H1 (cell line): ENCODE measurements around the gene KRT37. TPM values are rescaled to one million over a fixed set of nuclear protein-coding genes. Genes with fewer than 3 reads are reported as not detected.

ENCODE experiments used
- CTCF ChIA-PET: fragments of 300-600 bp; sonication (Branson Sonifier 250); formaldehyde crosslinking; loops from one replicate; lab custom pipeline; 2021; ENCODE audit not compliant: partially characterized antibody; lab: Charles Lee
- POLR2A ChIA-PET: fragments of 300-600 bp; sonication (Branson Sonifier 250); formaldehyde crosslinking; loops from one replicate; lab custom pipeline; 2021; ENCODE audit warnings: inconsistent platforms; ENCODE audit not compliant: partially characterized antibody; lab: Charles Lee
- DNase-seq, 2 experiments: peaks; one replicate each; pipeline versions ENCODE4 v3.0.0 to v3.0.0-alpha.2; 2010 to 2022; ENCODE audit warnings: low spot score in 2 of 2, low read depth in 1 of 2, mixed read lengths in 1 of 2
- FAIRE-seq: peaks from 2 replicates; lab custom pipeline; 2011; peaks lifted over from hg19 to GRCh38; lab: Jason Lieb, UNC
- H2AFZ ChIP-seq: 2 replicates; pipeline ENCODE4 v1.8.1; 2012; ENCODE audit warnings: low read length, inconsistent platforms
- H2AK5ac ChIP-seq: 2 replicates; pipeline ENCODE4 v1.6.1; 2013; ENCODE audit warnings: low read depth, low read length
- H2BK120ac ChIP-seq: replicated peaks from 2 replicates; pipeline ENCODE3; 2013; ENCODE audit warnings: low read depth, low read length, inconsistent platforms
- H2BK12ac ChIP-seq: 2 replicates; pipeline ENCODE4 v1.6.1; 2013; ENCODE audit warnings: low read depth, low read length
- H2BK15ac ChIP-seq: 2 replicates; pipeline ENCODE4 v1.6.1; 2013; ENCODE audit warnings: low read length
- H2BK20ac ChIP-seq: 2 replicates; pipeline ENCODE4 v1.6.1; 2013; ENCODE audit warnings: low read length
- H2BK5ac ChIP-seq: 2 replicates; pipeline ENCODE4 v1.6.1; 2013; ENCODE audit warnings: low read depth, low read length
- H3K14ac ChIP-seq: 2 replicates; pipeline ENCODE4 v1.6.1; 2013; ENCODE audit warnings: inconsistent platforms; ENCODE audit not compliant: insufficient read length
- H3K18ac ChIP-seq: 2 replicates; pipeline ENCODE4 v1.6.1; 2013; ENCODE audit warnings: low read length; ENCODE audit errors: extremely low read depth
- H3K23ac ChIP-seq: 2 replicates; pipeline ENCODE4 v1.6.1; 2013; ENCODE audit warnings: inconsistent platforms; ENCODE audit not compliant: insufficient read length
- H3K23me2 ChIP-seq: 2 replicates; pipeline ENCODE4 v1.6.1; 2013; ENCODE audit warnings: low read depth, low read length
- H3K27ac ChIP-seq: 2 replicates; pipeline ENCODE4 v1.6.1; 2011; ENCODE audit warnings: low read depth, low read length, inconsistent platforms
- H3K27me3 ChIP-seq, 4 experiments: replicated peaks in 1 of 4; 1 replicate in 1 of 4; 2 replicates in 3 of 4; pipeline versions ENCODE4 v1.6.1 to v1.8.1; 2011 to 2013; ENCODE audit warnings: low read length in 3 of 4, mild to moderate bottlenecking in 3 of 4, inconsistent platforms in 2 of 4, mixed read lengths in 2 of 4, moderate library complexity in 1 of 4; ENCODE audit not compliant: control insufficient read depth in 3 of 4, insufficient read depth in 3 of 4; ENCODE audit errors: extremely low read depth in 1 of 4
- H3K36me3 ChIP-seq, 4 experiments: 2 replicates each; pipeline versions ENCODE4 v1.6.1 to v1.8.1; 2011 to 2013; ENCODE audit warnings: mild to moderate bottlenecking in 4 of 4, low read length in 3 of 4, moderate library complexity in 2 of 4, control low read depth in 1 of 4, inconsistent platforms in 1 of 4; ENCODE audit not compliant: insufficient read depth in 4 of 4, control insufficient read depth in 2 of 4
- H3K4ac ChIP-seq: replicated peaks from 2 replicates; pipeline ENCODE3; 2013; ENCODE audit warnings: low read length, low read depth, mixed read lengths, inconsistent platforms; ENCODE audit not compliant: insufficient read length
- H3K4me1 ChIP-seq, 4 experiments: replicated peaks in 1 of 4; 1 replicate in 1 of 4; 2 replicates in 3 of 4; pipeline versions ENCODE4 v1.6.1 to v1.8.1; 2011 to 2013; ENCODE audit warnings: low read length in 3 of 4, inconsistent platforms in 2 of 4, mixed read lengths in 1 of 4; ENCODE audit not compliant: insufficient read depth in 4 of 4, control insufficient read depth in 3 of 4
- H3K4me2 ChIP-seq, 2 experiments: 2 replicates each; pipeline versions ENCODE4 v1.6.1 to v1.8.1; 2011 to 2013; ENCODE audit warnings: low read depth in 2 of 2, low read length in 2 of 2, control low read depth in 1 of 2, inconsistent platforms in 1 of 2, mild to moderate bottlenecking in 1 of 2; ENCODE audit not compliant: insufficient read depth in 1 of 2
- H3K4me3 ChIP-seq, 4 experiments: fragments of 200-600, 300-600 bp in 1 of 4; sonication (generic), shearing (Covaris generic), sonication (Bioruptor Twin) in 1 of 4; 2 replicates each; pipeline versions ENCODE4 v1.5.1 to v1.8.1; 2011 to 2016; ENCODE audit warnings: low read length in 4 of 4, low read depth in 3 of 4, control low read depth in 2 of 4, inconsistent platforms in 2 of 4, mild to moderate bottlenecking in 2 of 4, mixed read lengths in 1 of 4, moderate library complexity in 1 of 4; ENCODE audit not compliant: insufficient read depth in 2 of 4; ENCODE audit errors: extremely low read depth in 1 of 4
- H3K56ac ChIP-seq: replicated peaks from 2 replicates; pipeline ENCODE3; 2013; ENCODE audit warnings: low read depth, mild to moderate bottlenecking, mixed read lengths, low read length, inconsistent platforms; ENCODE audit not compliant: insufficient read length
- H3K79me1 ChIP-seq: 2 replicates; pipeline ENCODE4 v1.6.1; 2013; ENCODE audit warnings: low read depth, low read length, control low read depth
- H3K79me2 ChIP-seq, 2 experiments: 2 replicates each; pipeline versions ENCODE4 v1.6.1 to v1.8.1; 2012 to 2013; ENCODE audit warnings: low read length in 2 of 2, mild to moderate bottlenecking in 2 of 2, inconsistent platforms in 1 of 2; ENCODE audit not compliant: insufficient read depth in 2 of 2, control insufficient read depth in 1 of 2
- H3K9ac ChIP-seq, 4 experiments: replicated peaks in 1 of 4; 1 replicate in 1 of 4; 2 replicates in 3 of 4; pipeline versions ENCODE4 v1.6.1 to v1.8.1; 2011 to 2013; ENCODE audit warnings: low read depth in 3 of 4, low read length in 3 of 4, control low read depth in 2 of 4, mild to moderate bottlenecking in 2 of 4, moderate library complexity in 2 of 4, inconsistent platforms in 1 of 4; ENCODE audit errors: extremely low read depth in 1 of 4
- H3K9me3 ChIP-seq, 2 experiments: 2 replicates each; pipeline versions ENCODE4 v1.6.1 to v1.8.1; 2012 to 2013; ENCODE audit warnings: mild to moderate bottlenecking in 2 of 2, moderate library complexity in 2 of 2, control low read depth in 1 of 2, inconsistent platforms in 1 of 2, low read depth in 1 of 2, low read length in 1 of 2, mixed read lengths in 1 of 2; ENCODE audit not compliant: insufficient read depth in 2 of 2
- H4K20me1 ChIP-seq, 2 experiments: replicated peaks in 1 of 2; 2 replicates each; pipeline versions ENCODE3 to v1.8.1; 2011 to 2013; ENCODE audit warnings: inconsistent platforms in 2 of 2, low read length in 2 of 2, mild to moderate bottlenecking in 1 of 2; ENCODE audit not compliant: insufficient read depth in 2 of 2, control insufficient read depth in 1 of 2
- H4K5ac ChIP-seq: 2 replicates; pipeline ENCODE4 v1.6.1; 2013; ENCODE audit warnings: low read length, low read depth, mixed read lengths, inconsistent platforms; ENCODE audit not compliant: insufficient read length
- H4K8ac ChIP-seq: 2 replicates; pipeline ENCODE4 v1.8.0; 2013; ENCODE audit warnings: mild to moderate bottlenecking, moderate library complexity, low read length, inconsistent platforms; ENCODE audit not compliant: insufficient read depth; ENCODE audit errors: extremely low read depth
- H4K91ac ChIP-seq: replicated peaks from 2 replicates; pipeline ENCODE3; 2013; ENCODE audit warnings: low read length, mixed read lengths, inconsistent platforms; ENCODE audit not compliant: insufficient read length
- CHD2 ChIP-seq: IDR thresholded peaks from 2 replicates; pipeline ENCODE4 v1.6.1; 2012; ENCODE audit warnings: low read length, improper control_type of control experiment
- JUN ChIP-seq: IDR thresholded peaks from 2 replicates; pipeline ENCODE4 v1.6.1; 2011; ENCODE audit warnings: low read depth, mild to moderate bottlenecking, improper control_type of control experiment, low read length
- JUND ChIP-seq: IDR thresholded peaks from 2 replicates; pipeline ENCODE4 v1.6.1; 2011; ENCODE audit warnings: mild to moderate bottlenecking, improper control_type of control experiment, low read length
- KDM4A ChIP-seq: IDR thresholded peaks from one replicate; pipeline ENCODE4 v1.7.1; 2012; ENCODE audit warnings: low read depth, mild to moderate bottlenecking, moderate library complexity, low read length, inconsistent platforms; ENCODE audit not compliant: severe bottlenecking
- NANOG ChIP-seq: IDR thresholded peaks from 2 replicates; pipeline ENCODE4 v1.6.1; 2011; ENCODE audit warnings: low read length, low read depth, mild to moderate bottlenecking, inconsistent platforms; ENCODE audit not compliant: insufficient read depth, poor library complexity, severe bottlenecking
- POLR2AphosphoS5 ChIP-seq: IDR thresholded peaks from 2 replicates; pipeline ENCODE4 v1.6.1; 2011; ENCODE audit warnings: low read depth, low read length
- RNF2 ChIP-seq: fragments of 200-900, 300-1000 bp; sonication (generic); IDR thresholded peaks from 2 replicates; pipeline ENCODE4 v1.7.1; 2016; ENCODE audit warnings: borderline replicate concordance, low read depth, mild to moderate bottlenecking, antibody characterized with exemption, low read length; ENCODE audit not compliant: poor library complexity, severe bottlenecking; ENCODE audit errors: missing control alignments
- SAP30 ChIP-seq: fragments of 300-600 bp; sonication (generic); IDR thresholded peaks from 2 replicates; pipeline ENCODE4 v1.7.1; 2012; ENCODE audit warnings: low read length, moderate library complexity, mild to moderate bottlenecking, inconsistent platforms; ENCODE audit not compliant: insufficient read depth, insufficient replicate concordance
- SIRT6 ChIP-seq: IDR thresholded peaks from one replicate; pipeline ENCODE4 v1.7.1; 2012; ENCODE audit warnings: low read length, inconsistent platforms
- SP1 ChIP-seq: IDR thresholded peaks from 2 replicates; pipeline ENCODE4 v1.6.1; 2011; ENCODE audit warnings: low read depth, low read length
- SP2 ChIP-seq: IDR thresholded peaks from 2 replicates; pipeline ENCODE4 v1.6.1; 2012; ENCODE audit warnings: mild to moderate bottlenecking, low read length, inconsistent platforms
- TCF12 ChIP-seq: IDR thresholded peaks from 2 replicates; pipeline ENCODE4 v1.6.1; 2011; ENCODE audit warnings: low read depth, mild to moderate bottlenecking, low read length
- YY1 ChIP-seq: IDR thresholded peaks from 2 replicates; pipeline ENCODE4 v1.6.1; 2011; ENCODE audit warnings: low read depth, mild to moderate bottlenecking, low read length
- WGBS, 2 experiments: shearing (Covaris generic) in 1 of 2; methylation state at CpG; one replicate each; pipeline versions ENCODE4 v1.1.6 to v1.1.7; 2013 to 2015; ENCODE audit warnings: low lambda C conversion rate in 2 of 2, mixed read lengths in 2 of 2, inconsistent platforms in 1 of 2, low coverage in 1 of 2, missing lambda C conversion rate in 1 of 2; ENCODE audit not compliant: insufficient replicate concordance in 2 of 2, insufficient coverage in 1 of 2, insufficient read length in 1 of 2; ENCODE audit errors: extremely low coverage in 1 of 2, missing lambda C conversion rate in 1 of 2; 5-methylcytosine and 5-hydroxymethylcytosine counted together
- polyA plus RNA-seq, 7 experiments: library from polyadenylated mRNA; depleted of rRNA in 3 of 7; stranded (reverse) in 5 of 7; unstranded in 2 of 7; fragments of >200 nt in 5 of 7; fragments of 200-250 nt in 2 of 7; gene quantifications; 1 replicate in 5 of 7; 2 replicates in 1 of 7; 4 replicates in 1 of 7; pipeline versions ENCODE4 v1.2.1 to v1.2.3, GENCODE V29; 2011 to 2013; ENCODE audit warnings: missing spikeins in 2 of 7, mixed read lengths in 2 of 7
- total RNA-seq: library from RNA; stranded (reverse); fragmentation: NEBNext Ultra II Directional; extraction: Animal tissue kit (Norgen Biotek cat#: 25700); gene quantifications from 2 replicates; pipeline ENCODE4 v1.2.1, GENCODE V29; 2021

Gene KRT37
- total and polyA plus RNA-seq, 2 of the 8 experiments (the other 6 are each of a cell fraction or from before 2014, with no cell fraction given), result not detected

DNA sequence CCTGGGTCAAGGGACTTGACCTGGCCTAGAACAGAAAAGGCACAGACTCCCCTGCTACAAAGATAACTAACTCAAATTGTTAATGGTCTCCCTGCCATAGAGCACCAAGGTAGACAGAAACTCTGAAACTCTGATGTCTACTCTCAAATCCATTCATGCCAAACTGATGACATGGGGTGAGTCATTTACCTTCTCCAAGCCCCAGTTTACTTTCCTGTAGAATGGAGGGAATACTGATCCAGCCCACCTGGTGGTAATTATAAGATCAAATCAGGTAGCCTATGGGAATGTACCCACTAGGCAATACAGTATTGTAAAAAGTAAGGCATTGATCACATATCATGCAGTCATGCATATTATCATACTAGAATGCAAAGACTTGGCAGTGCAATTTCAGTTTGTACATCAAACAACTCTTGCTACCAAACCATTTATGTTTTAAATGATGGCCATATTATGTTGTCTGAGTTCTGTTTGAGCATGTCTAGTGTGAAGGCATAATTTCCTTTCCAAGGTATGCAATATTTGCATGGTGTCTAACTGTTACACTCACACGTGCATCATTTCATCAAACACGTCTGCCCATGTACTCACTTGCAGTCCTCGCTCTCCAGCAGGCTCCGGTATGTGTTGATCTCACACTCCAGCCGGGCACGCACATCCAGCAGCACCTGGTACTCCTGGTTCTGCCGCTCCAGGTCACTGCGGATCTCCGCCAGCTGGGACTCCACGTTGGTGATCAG is 30.0 kb downstream of the KRT37 start:
- no peaks in the 10 kb centered on the region for H3K79me1 ChIP-seq
- WGBS, 2 experiments, result 96% methylated on average over 10 of the region's 10 CpGs; no CpG with 5 or more reads in 1 of the 2 experiments
- H3K4ac ChIP-seq, result no peak overlapping the region
- no peak overlapping the region for H2AFZ ChIP-seq
- no peaks in the 10 kb centered on the region for H3K9me3 ChIP-seq
- no peak overlapping the region for H4K91ac ChIP-seq
- no peak overlapping the region for H3K4me2 ChIP-seq
- H4K5ac ChIP-seq, result no peak overlapping the region
- no peak overlapping the region for H2BK5ac ChIP-seq
- no peak overlapping the region for H3K27ac ChIP-seq
- no peak overlapping the region for H2BK15ac ChIP-seq
- no peak overlapping the region for H3K9ac ChIP-seq
- H2AK5ac ChIP-seq, result no peak overlapping the region
- H3K4me1 ChIP-seq, result no peaks in the 10 kb centered on the region
- no peak overlapping the region for H3K56ac ChIP-seq
- H3K23ac ChIP-seq, result no peak overlapping the region
- H3K4me3 ChIP-seq, result no peak overlapping the region
- POLR2A ChIA-PET, result no interaction called here
- H2BK120ac ChIP-seq, result no peak overlapping the region
- H3K36me3 ChIP-seq, result no peaks in the 10 kb centered on the region
- no peak overlapping the region for H4K8ac ChIP-seq
- H2BK12ac ChIP-seq, result no peak overlapping the region
- no peak overlapping the region for H2BK20ac ChIP-seq
- no peaks in the 10 kb centered on the region for H3K23me2 ChIP-seq
- no peaks in the 10 kb centered on the region for H3K79me2 ChIP-seq
- no peaks in the 10 kb centered on the region for H3K27me3 ChIP-seq
- FAIRE-seq, result no peak
- no peaks in the 10 kb centered on the region for H4K20me1 ChIP-seq
- no peak overlapping the region for H3K18ac ChIP-seq
- CTCF ChIA-PET, result no interaction called here
- no peak overlapping the region for H3K14ac ChIP-seq
- no peak for DNase-seq
- TF ChIP-seq CHD2, result no peak
- no peak for TF ChIP-seq SAP30
- TF ChIP-seq SIRT6, result no peak
- no peak for TF ChIP-seq JUN
- TF ChIP-seq TCF12, result no peak
- no peak for TF ChIP-seq YY1
- TF ChIP-seq RNF2, result no peak
- TF ChIP-seq POLR2AphosphoS5, result no peak
- TF ChIP-seq SP1, result no peak
- TF ChIP-seq JUND, result no peak
- no peak for TF ChIP-seq SP2
- TF ChIP-seq NANOG, result no peak
- TF ChIP-seq KDM4A, result no peak
